OCI-LY7 (cell line): ENCODE measurements around the gene SLC39A13. TPM values are rescaled to one million over a fixed set of nuclear protein-coding genes. Genes with fewer than 3 reads are reported as not detected.

Experiments used
- BruUV-seq: library from RNA; stranded (reverse); fragments of 400-500 nt; replicated peaks from 2 replicates; lab custom pipeline; 2021; lab: Mats Ljungman, UMichigan
- CTCF ChIA-PET: fragments of 300-600 bp; sonication (Branson Sonifier 250); formaldehyde crosslinking; loops from one replicate; lab custom pipeline; 2022; ENCODE audit warnings: antibody characterized with exemption; ENCODE audit not compliant: unreplicated experiment; lab: Charles Lee
- POLR2A ChIA-PET: fragments of 300-600 bp; sonication (Branson Sonifier 250); formaldehyde crosslinking; loops from one replicate; lab custom pipeline; 2022; ENCODE audit warnings: antibody characterized with exemption; lab: Charles Lee
- DNase-seq: peaks from one replicate; pipeline ENCODE4 v3.0.0-alpha.2; 2015; ENCODE audit warnings: low spot score
- H2AFZ ChIP-seq: fragments of 200-600 bp; sonication (generic), shearing (Covaris generic); 2 replicates; pipeline ENCODE4 v1.6.1; 2014; ENCODE audit warnings: mild to moderate bottlenecking, antibody characterized with exemption, low read length, moderate library complexity
- H3K27ac ChIP-seq: fragments of 200-600 bp; sonication (generic); 2 replicates; pipeline ENCODE4 v1.5.1; 2014; ENCODE audit warnings: mixed run types, low read depth, mild to moderate bottlenecking, moderate library complexity, low read length, inconsistent platforms; ENCODE audit not compliant: poor library complexity, severe bottlenecking
- H3K36me3 ChIP-seq: fragments of 200-600 bp; sonication (generic); 2 replicates; pipeline ENCODE4 v1.6.1; 2014; ENCODE audit warnings: mild to moderate bottlenecking, antibody characterized with exemption, low read length, moderate library complexity, mixed read lengths; ENCODE audit not compliant: insufficient read depth
- H3K4me1 ChIP-seq: fragments of 200-600 bp; sonication (generic); 2 replicates; pipeline ENCODE4 v1.5.1; 2014; ENCODE audit warnings: mild to moderate bottlenecking, low read length; ENCODE audit not compliant: insufficient read depth, poor library complexity, severe bottlenecking
- H3K4me2 ChIP-seq: fragments of 200-600 bp; sonication (generic); 2 replicates; pipeline ENCODE4 v1.6.1; 2014; ENCODE audit warnings: mild to moderate bottlenecking, low read length
- H3K4me3 ChIP-seq: fragments of 200-600 bp; sonication (generic); 2 replicates; pipeline ENCODE4 v1.5.1; 2014; ENCODE audit warnings: mild to moderate bottlenecking, low read depth, low read length; ENCODE audit not compliant: poor library complexity, severe bottlenecking
- H3K79me2 ChIP-seq: fragments of 200-600 bp; sonication (generic); 2 replicates; pipeline ENCODE4 v1.6.1; 2016; ENCODE audit warnings: low read depth, mild to moderate bottlenecking, low read length, moderate library complexity, mixed read lengths; ENCODE audit not compliant: insufficient read depth
- H3K9me2 ChIP-seq: fragments of 200-600 bp; sonication (generic); 2 replicates; pipeline ENCODE4 v1.6.1; 2016; ENCODE audit warnings: mild to moderate bottlenecking, low read length, mixed read lengths; ENCODE audit not compliant: insufficient read depth
- H3K9me3 ChIP-seq: fragments of 200-600 bp; sonication (generic); 2 replicates; pipeline ENCODE4 v1.6.1; 2014; ENCODE audit warnings: mild to moderate bottlenecking, mixed run types, low read length, mixed read lengths
- H4K20me1 ChIP-seq: fragments of 200-600 bp; sonication (generic); 2 replicates; pipeline ENCODE4 v1.6.1; 2014; ENCODE audit warnings: mild to moderate bottlenecking, antibody characterized with exemption, low read length, moderate library complexity, mixed read lengths; ENCODE audit not compliant: insufficient read depth
- CTCF ChIP-seq: fragments of 200-600 bp; sonication (generic); conservative IDR thresholded peaks from 2 replicates; pipeline ENCODE4 v1.5.1; 2014; ENCODE audit warnings: mild to moderate bottlenecking, antibody characterized with exemption, low read length, moderate library complexity, mixed read lengths
- EZH2phosphoT487 ChIP-seq: fragments of 200-600 bp; sonication (generic); IDR thresholded peaks from 2 replicates; pipeline ENCODE4 v1.6.1; 2018; ENCODE audit warnings: low read depth, borderline replicate concordance, mild to moderate bottlenecking, mixed run types, antibody characterized with exemption, low read length, moderate library complexity, mixed read lengths
- intact Hi-C: fragments of 100-400 bp; cut with micrococcal nuclease; formaldehyde crosslinking; loops from one replicate; pipeline ENCODE4 v1.10.0; 2022; ENCODE audit not compliant: unreplicated experiment
- total RNA-seq, 2 experiments: library from RNA; depleted of rRNA in 1 of 2; stranded (reverse); fragments of >200 nt in 1 of 2; shearing (Covaris generic) in 1 of 2; gene quantifications; 2 replicates each; pipeline ENCODE4 v1.2.3, GENCODE V29; 2014 to 2022

The SLC39A13 gene
- total RNA-seq, 2 experiments from 2014 or later: 30.5 to 31.8 TPM

- ChIA-PET CTCF (interaction anchor here (1.1 to 1.4 kb wide), 3 partner anchors 9 to 33 kb away, joined by 4 to 9 read pairs (median 7); no protein-coding TSS in a partner anchor), POLR2A (interaction anchor here (0.6 to 1.3 kb wide), 4 partner anchors 8 to 33 kb away, joined by 3 to 7 read pairs (median 5); partner anchors contain the start of gene SPI1)
- Histone ChIP-seq H2AFZ (peak overlapping the region; percentile 33; the same call in 1 of the 2 replicates), H4K20me1 (no peaks in the 10 kb centered on the region), H3K4me2 (peak overlapping the region; percentile 82), H3K9me2 (no peaks in the 10 kb centered on the region), H3K36me3 (no peaks in the 10 kb centered on the region), H3K4me1 (peaks cover 63% of the 10 kb centered on the region), H3K79me2 (no peaks in the 10 kb centered on the region), H3K4me3 (peak overlapping the region; percentile 73), H3K9me3 (no peaks in the 10 kb centered on the region), H3K27ac (peak overlapping the region; percentile 80)
- TF ChIP-seq CTCF (no peak), EZH2phosphoT487 (no peak)
- intact Hi-C loops: no loop called here
- DNase-seq: peak; percentile 45
- no TSS peak for BruUV-seq
These were observed 1.3 kb upstream of the SLC39A13 start for GRCh38 chr11:47406896-47407745.

GRCh38 chr11:47408598-47409439 is 429 bp downstream of the SLC39A13 start:
- no peaks in the 10 kb centered on the region for H4K20me1 ChIP-seq
- peaks cover 7% of the 10 kb centered on the region; the same call in 1 of the 2 replicates for H3K36me3 ChIP-seq
- peak overlapping the region; percentile 74; the same call in 1 of the 2 replicates for H2AFZ ChIP-seq
- intact Hi-C loops: loop anchor here (1.0 kb wide), 6 partner anchors 9 to 232 kb away; partner anchors contain the start of gene SPI1
- ChIA-PET CTCF (interaction anchor here (0.6 to 0.8 kb wide), 2 partner anchors 9 to 46 kb away, joined by 4 to 7 read pairs; no protein-coding TSS in a partner anchor), POLR2A (interaction anchor here (1.1 to 2.5 kb wide), 4 partner anchors 9 to 35 kb away, joined by 3 to 9 read pairs (median 4); partner anchors contain the start of gene PSMC3)
- peak overlapping the region; percentile 91 for H3K4me2 ChIP-seq
- no peak for DNase-seq
- TF ChIP-seq EZH2phosphoT487: no peak
- TF ChIP-seq CTCF: no peak
- H3K27ac ChIP-seq: peak overlapping the region; percentile 40
- peak overlapping the region; percentile 88 for H3K4me3 ChIP-seq
- H3K9me3 ChIP-seq: no peaks in the 10 kb centered on the region
- BruUV-seq: TSS peak; percentile 55
- H3K79me2 ChIP-seq: no peaks in the 10 kb centered on the region
- no peaks in the 10 kb centered on the region for H3K9me2 ChIP-seq
- peaks cover 46% of the 10 kb centered on the region for H3K4me1 ChIP-seq
